ENCODE data around the gene KRTAP19-1.
"Not testable (repeated sequence)": the region's sequence is repeated elsewhere in the genome, so short reads cannot be mapped to it uniquely, and the experiment has no call there.

KRTAP19-1 gene

GRCh38 chr21:30480145-30480544 is at the start of gene KRTAP19-1:
Gene KRTAP19-1, minus strand, starts transcription at chr21:30480367. Its CDS starts 50 bp downstream, at chr21:30480317.
- DNase-seq: no peak

- DNase-seq: no peak
These were observed 38.7 kb upstream of the KRTAP19-1 start for GRCh38 chr21:30518876-30519275.

- DNase-seq: no peak
These were observed 35.5 kb upstream of the KRTAP19-1 start for GRCh38 chr21:30515681-30516080.

- DNase-seq: not testable (repeated sequence)
These were observed 25.5 kb upstream of the KRTAP19-1 start for GRCh38 chr21:30505621-30506205.

- no peak for DNase-seq
These were observed 21.9 kb upstream of the KRTAP19-1 start, which contains the start of gene KRTAP19-5 for GRCh38 chr21:30502041-30502440. Gene KRTAP19-5, minus strand, starts transcription at chr21:30502141. Its CDS starts 51 bp downstream, at chr21:30502090.

- no peak for DNase-seq
These were observed 16.9 kb upstream of the KRTAP19-1 start, which contains the start of gene KRTAP19-4 for GRCh38 chr21:30497065-30497464. Gene KRTAP19-4, minus strand, starts transcription at chr21:30497165. Its CDS starts 55 bp downstream, at chr21:30497110.

- DNase-seq: no peak
These were observed 11.8 kb upstream of the KRTAP19-1 start, which contains the start of gene KRTAP19-3 for GRCh38 chr21:30491963-30492428. Gene KRTAP19-3, minus strand, starts transcription at chr21:30492013. Its CDS starts 56 bp downstream, at chr21:30491957.

- DNase-seq: no peak
These were observed 7.2 kb upstream of the KRTAP19-1 start, which contains the start of gene KRTAP19-2 for GRCh38 chr21:30487336-30487735. Gene KRTAP19-2, minus strand, starts transcription at chr21:30487436. Its CDS starts 88 bp downstream, at chr21:30487348.

- no peak for DNase-seq
These were observed 6.0 kb upstream of the KRTAP19-1 start for GRCh38 chr21:30486180-30486579.

- no peak for DNase-seq
These were observed 2.0 kb upstream of the KRTAP19-1 start for GRCh38 chr21:30482130-30482529.

GRCh38 chr21:30479259-30479658 is 908 bp downstream of the KRTAP19-1 start:
- no peak for DNase-seq

- no peak for DNase-seq
These were observed 2.2 kb downstream of the KRTAP19-1 start for GRCh38 chr21:30478004-30478403.

- DNase-seq: no peak
These were observed 11.1 kb downstream of the KRTAP19-1 start for GRCh38 chr21:30468900-30469714.

GRCh38 chr21:30463713-30464112 is 16.5 kb downstream of the KRTAP19-1 start:
- no peak for DNase-seq

GRCh38 chr21:30448514-30448913 is 31.7 kb downstream of the KRTAP19-1 start:
- no peak for DNase-seq

GRCh38 chr21:30447056-30447455 is 33.1 kb downstream of the KRTAP19-1 start:
- DNase-seq: no peak

- DNase-seq: no peak
These were observed 36.0 kb downstream of the KRTAP19-1 start for GRCh38 chr21:30444204-30444603.

- DNase-seq: no peak
These were observed 36.9 kb downstream of the KRTAP19-1 start for GRCh38 chr21:30443226-30443625.

GRCh38 chr21:30439975-30440374 is 40.2 kb downstream of the KRTAP19-1 start, which contains the start of gene KRTAP15-1:
Gene KRTAP15-1, plus strand, starts transcription at chr21:30440275. Its CDS starts 53 bp downstream, at chr21:30440328.
- DNase-seq: no peak

- no peak for DNase-seq
These were observed 43.1 kb downstream of the KRTAP19-1 start for GRCh38 chr21:30437010-30437565.

GRCh38 chr21:30434033-30434631 is 46.0 kb downstream of the KRTAP19-1 start:
- peak; percentile 5 for DNase-seq

- no peak for DNase-seq
These were observed 50.0 kb downstream of the KRTAP19-1 start, which contains the start of gene KRTAP13-4 for GRCh38 chr21:30430170-30430655. Gene KRTAP13-4, plus strand, starts transcription at chr21:30430220. Its CDS starts 56 bp downstream, at chr21:30430276.
